Mammary epithelial cell (primary cell): ENCODE measurements around the gene IPCEF1.

Experiments
- EZH2 ChIP-seq: IDR thresholded peaks from 2 replicates; pipeline ENCODE4 v1.6.1; 2012; ENCODE audit warnings: low read length, inconsistent platforms, borderline replicate concordance
- TF ChIP-seq, protein P1 (sequence below), 2 donors: IDR thresholded peaks in 1 of 2; conservative IDR thresholded peaks in 1 of 2; 2 replicates each; pipeline ENCODE4 v1.5.1; 2011 to 2012; ENCODE audit warnings: inconsistent platforms in 2 of 2, low read length in 2 of 2, mild to moderate bottlenecking in 2 of 2, control low read depth in 1 of 2, low read depth in 1 of 2; ENCODE audit not compliant: insufficient read depth in 1 of 2; ENCODE audit errors: extremely low read depth in 1 of 2

- no peak for TF ChIP-seq EZH2
- TF ChIP-seq, protein P1, sequence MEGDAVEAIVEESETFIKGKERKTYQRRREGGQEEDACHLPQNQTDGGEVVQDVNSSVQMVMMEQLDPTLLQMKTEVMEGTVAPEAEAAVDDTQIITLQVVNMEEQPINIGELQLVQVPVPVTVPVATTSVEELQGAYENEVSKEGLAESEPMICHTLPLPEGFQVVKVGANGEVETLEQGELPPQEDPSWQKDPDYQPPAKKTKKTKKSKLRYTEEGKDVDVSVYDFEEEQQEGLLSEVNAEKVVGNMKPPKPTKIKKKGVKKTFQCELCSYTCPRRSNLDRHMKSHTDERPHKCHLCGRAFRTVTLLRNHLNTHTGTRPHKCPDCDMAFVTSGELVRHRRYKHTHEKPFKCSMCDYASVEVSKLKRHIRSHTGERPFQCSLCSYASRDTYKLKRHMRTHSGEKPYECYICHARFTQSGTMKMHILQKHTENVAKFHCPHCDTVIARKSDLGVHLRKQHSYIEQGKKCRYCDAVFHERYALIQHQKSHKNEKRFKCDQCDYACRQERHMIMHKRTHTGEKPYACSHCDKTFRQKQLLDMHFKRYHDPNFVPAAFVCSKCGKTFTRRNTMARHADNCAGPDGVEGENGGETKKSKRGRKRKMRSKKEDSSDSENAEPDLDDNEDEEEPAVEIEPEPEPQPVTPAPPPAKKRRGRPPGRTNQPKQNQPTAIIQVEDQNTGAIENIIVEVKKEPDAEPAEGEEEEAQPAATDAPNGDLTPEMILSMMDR (conservative IDR thresholded peaks at IDR 0.05 in 1 of 2, IDR thresholded peaks at IDR 0.05 in 1 of 2; ENCODE audit: extremely low read depth in 1 of 2, insufficient read depth in 1 of 2, low read depth in 1 of 2, low read length in 2 of 2): no peak
These were observed 106.9 kb downstream of the IPCEF1 start for GRCh38 chr6:154249499-154250298.
